Mesenteric fat pad (tissue), 1 donor: Measurements from ENCODE around the gene NRXN3. TPM values are rescaled to one million over a fixed set of nuclear protein-coding genes. Genes with fewer than 3 reads are reported as not detected.

Experiments used
- DNase-seq: peaks from one replicate; pipeline ENCODE4 v3.0.0-alpha.2; 2020; ENCODE audit warnings: low spot score
- total RNA-seq: library from RNA; stranded (reverse); fragmentation: NEBNext Ultra II Directional; extraction: Animal tissue kit (Norgen Biotek cat#: 25700); gene quantifications from one replicate; pipeline ENCODE4 v1.2.1, GENCODE V29; 2021
- donor health status: DM: yes; HTN: yes; CAD: no.

NRXN3 gene
- total RNA-seq, 1 donor from 2014 or later = 0.84 TPM

DNA sequence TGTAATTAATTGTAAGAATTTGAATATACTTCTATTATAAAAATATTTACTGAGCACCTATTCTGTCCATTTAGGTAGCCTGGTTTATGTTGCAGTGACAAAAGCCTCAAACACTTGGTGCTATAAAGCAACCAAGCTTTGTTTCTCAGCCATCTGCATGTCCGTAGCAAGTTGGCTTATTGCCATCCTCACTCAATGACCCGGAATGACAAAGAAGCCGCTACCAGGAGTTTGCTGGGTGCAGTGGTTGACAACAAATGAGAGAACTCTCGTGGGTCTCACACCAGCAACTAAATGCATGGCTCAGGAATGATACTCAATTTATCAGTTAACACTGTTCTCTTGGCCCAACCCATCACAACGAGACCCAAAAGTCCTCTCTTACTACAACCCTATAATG, 1488.0 kb downstream of the NRXN3 start:
- no peak for DNase-seq

DNA sequence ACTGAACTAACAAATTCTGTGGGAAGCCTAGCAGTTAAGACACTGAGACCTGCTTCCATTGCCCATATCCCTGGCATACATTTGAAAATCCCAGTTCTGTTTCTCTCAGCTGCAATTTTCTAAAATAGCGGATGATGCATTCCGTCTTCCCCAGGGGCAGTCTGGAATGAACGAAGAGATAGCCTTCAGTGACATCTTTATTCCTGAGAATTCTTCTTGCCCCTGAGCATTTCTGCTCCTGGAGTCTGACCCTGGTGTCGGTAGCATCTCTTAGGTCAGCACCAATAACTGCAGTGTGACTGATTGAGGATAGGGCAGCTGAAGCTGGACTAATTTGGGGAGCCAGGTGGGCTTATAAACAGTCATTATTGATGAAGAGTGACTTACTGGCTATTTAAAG, 1488.6 kb downstream of the NRXN3 start:
- no peak for DNase-seq

DNA sequence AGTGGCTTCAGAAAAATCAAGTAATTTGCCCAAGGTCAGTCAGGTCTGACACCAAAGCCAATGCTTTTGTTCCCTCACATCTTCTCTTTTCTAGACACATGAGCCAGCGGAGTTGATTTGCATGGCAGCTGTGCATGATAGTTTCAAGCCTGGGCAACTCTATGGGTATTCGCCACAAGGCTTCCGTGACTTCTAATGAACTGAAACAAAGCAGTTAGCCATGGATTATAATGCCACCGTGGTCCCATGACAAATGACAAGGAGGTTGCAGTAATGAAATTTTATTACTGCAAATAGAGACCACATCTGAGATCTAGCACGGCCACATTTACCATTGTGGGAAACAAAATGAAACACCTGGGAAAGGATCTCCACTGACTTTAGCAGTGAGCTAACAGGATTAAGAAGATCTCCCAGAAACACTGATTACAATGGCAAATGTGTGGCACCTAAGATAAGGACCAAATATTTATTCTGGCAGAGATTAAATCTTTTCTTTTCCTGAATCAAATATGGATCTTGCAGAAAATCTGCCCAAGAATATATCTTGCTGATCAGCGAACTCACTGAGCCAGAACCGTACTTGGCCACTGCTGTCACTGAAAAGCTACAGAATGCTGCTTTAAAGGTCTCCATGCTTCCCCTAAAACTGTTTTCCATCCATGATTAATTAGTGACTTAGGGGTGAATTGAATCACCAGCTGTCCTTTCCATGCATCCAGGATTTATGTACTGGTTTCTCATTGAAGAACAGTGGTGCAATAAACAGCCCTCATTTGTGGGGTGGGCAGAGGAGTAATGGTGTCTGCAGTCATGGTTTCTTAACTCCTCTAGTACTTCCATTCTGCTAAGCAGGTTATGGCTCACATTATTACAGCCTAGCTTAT, 1490.1 kb downstream of the NRXN3 start:
- no peak for DNase-seq

DNA sequence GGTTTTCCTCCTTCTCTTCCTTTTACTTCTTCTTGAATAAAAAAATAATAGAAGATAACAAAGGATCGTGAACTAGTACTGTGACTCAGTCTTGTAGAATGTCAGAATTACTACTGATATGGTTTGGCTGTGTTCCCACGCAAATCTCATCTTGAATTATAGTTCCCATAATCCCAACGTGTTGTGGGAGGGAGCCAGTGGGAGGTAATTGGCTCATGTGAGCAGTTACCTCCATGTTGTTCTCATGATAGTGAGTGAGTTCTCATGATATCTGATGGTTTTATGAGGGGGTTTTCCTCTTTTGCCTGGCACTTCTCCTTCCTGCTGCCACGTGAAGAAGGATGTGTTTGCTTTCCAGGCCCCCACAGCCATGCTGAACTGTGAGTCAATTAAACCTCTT, 1491.6 kb downstream of the NRXN3 start:
- DNase-seq = no peak

DNA sequence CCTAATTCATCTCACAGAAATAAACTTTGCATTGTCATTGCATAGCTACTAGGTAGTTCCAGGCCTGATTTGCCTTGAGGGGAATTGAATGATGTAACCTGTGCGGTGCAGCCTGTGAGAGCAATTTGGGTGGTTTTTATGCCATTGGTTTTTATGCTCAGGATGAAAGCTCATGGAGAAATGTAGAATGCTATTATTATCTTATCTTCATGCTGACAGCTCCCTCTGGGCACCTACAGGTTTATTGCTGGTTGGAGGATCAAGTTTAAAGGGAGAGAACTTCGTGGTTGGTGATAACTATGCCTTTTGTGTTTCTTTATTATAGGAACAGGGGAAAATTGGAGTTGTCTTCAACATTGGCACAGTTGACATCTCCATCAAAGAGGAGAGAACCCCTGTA, 1493.3 kb downstream of the NRXN3 start:
- DNase-seq = no peak

DNA sequence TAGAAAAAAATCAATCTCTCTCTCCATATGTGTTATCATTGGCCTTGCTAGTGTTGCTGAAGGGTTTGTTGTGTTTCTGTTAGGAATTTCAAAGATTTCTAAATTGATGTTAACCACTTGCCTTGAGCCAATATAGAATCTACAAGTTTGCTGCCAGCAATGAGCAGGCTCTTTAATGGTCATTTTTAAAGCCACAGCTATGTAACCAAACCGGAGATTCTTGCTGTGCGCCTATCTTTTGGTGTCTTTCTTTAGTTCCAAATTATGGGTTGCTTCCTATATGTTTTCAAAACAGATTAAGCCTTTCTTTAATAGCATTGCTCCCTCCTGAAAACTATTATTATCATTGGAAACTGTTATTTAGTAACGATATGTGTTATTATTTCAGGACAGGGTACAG, 1495.4 kb downstream of the NRXN3 start:
- no peak for DNase-seq

DNA sequence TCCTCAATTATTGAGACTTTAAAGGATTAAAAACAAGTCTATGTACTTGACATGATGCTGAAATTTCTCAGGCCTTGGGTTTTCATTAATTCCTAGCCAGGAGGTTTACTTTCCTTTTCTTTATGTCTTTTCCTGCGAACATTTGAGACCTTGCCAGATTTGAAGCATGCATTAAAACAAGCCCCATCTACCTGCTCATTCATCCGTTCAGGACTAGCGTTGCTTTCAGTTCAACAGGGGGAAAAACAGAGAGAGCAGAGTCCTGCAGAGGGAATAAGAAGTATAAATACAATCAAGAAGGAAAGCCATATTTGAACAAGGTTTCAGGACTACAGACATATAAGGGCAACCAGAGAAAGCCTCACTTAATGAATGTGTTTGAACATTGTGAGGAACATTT, 1498.8 kb downstream of the NRXN3 start:
- DNase-seq = no peak

DNA sequence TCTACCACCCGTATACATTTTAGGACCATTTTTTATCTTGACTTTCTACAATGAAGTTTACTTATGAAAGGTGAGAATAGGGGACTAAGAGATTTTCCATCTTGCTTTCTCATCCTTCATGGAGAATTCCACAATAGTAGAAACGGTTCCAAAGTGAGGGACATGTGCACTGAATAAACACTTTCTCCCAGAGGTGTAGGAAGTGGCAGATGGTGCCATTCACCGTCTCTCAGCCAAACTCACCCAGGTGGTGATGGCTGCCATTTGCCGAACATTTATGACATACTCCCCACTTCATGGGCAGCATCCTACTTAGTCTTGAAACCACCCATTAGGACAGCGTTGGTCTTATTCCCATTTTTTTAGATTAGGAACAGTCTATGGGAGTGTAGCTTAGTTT, 1500.6 kb downstream of the NRXN3 start:
- DNase-seq = no peak

DNA sequence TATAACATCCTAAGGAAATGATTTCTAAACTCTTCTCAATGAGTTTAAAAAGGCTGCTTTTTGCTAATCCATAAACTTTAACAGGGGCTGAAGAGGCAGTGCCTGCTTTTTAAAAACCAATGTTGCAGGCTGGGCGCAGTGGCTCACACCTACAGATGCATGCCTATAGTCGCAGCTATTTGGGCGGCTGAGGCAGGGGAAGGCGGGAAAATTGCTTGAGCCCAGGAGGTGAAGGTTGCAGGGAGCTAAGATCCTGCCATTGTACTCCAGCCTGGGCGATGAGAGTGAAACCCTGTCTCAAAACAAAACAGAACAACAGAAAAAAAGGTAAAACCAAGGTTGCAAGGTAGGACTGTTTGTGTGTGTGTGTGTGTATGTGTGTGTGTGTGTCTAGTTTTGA, 1509.9 kb downstream of the NRXN3 start:
- no peak for DNase-seq

DNA sequence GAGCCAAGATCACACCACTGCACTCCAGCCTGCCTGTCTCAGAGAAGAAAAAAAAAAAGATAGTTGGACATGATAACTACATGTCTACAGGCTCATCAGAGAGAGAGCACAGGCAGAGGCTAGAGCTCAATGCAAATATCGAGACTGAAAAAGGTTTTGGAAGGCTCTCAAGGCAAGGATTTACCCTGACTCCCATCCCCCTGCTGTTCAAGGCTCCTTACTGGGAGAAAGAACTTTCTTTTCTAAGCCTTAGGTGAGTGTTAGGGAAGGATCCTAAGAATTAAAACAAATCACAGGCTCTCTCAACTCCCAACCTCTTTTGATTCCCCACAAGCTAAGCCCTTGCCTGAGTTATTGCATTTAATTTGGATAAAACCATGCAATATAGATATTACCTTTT, 1516.0 kb downstream of the NRXN3 start:
- no peak for DNase-seq

DNA sequence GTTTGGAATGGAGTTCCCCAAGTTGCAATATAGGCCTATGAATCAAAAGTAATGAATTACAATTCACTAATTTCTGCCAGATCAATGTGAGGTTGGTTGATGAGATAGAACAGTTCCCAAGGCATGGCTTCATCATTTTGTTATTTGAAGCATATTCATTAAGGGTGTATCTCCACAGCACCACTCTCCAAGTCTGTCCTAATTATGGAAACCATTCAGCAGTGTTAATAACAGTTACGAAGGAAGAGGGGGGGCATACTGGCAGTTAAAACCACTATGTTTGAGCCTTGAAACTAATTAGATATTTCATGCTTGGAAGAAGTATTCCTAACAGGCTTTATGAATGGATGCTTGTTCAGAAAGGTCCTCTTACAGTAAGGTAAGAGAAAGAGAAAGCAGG, 1520.8 kb downstream of the NRXN3 start:
- DNase-seq = no peak

DNA sequence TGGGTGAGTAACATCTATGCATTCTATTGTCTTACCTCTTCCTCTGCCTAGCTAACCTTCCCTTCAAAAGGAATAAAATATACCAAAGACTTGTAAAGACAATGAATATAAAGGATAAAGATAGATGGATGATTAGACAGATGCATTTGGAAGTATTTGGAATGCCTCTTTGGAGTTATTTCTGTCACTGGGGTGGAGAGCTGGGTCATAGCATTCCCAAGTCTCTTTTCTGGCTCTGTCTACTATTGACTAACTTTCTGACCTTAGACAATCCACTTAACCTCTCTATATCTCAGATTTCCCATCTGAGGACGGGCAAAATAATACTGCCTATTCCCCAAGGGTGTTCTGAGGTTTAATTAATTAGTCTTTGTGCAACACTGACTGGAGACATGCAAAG, 1523.8 kb downstream of the NRXN3 start:
- DNase-seq = no peak

DNA sequence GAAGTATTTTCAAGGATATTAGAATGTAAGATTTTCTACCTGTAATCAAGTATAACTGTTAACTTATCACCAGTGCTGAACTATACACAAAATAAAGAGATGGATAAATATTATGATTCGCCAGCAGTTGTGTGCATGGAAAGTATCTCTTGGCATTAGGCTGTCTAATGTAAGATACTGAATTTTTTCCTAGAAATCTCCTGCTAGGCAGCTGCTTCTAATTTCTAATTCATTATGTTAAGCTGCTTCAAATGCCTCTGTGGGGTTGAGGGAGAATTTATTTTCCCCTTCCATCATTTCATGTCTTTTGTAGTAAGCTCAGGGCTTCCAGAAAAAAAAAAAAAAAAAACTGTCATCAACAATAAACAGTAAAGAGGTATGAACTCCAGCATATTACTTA, 1525.1 kb downstream of the NRXN3 start:
- no peak for DNase-seq

DNA sequence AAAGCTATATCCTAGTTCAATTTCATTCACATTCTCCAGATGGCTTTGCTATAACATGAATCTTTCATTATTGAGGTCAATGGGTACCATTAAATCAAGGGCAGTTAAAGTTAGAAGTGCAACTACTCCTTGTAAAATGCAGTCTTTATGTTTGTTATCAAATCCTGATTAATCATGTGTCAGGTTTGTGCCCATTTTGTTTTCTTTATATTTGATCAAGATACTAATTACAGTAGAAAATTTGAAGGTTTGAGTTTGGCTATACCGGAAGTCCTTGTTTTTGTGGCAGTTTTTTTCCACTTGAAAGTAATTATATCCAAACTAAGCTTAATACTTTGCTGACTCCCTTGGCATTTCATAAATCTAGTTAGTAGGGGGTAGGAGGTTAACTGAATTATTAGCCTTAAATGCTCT, 1528.1 kb downstream of the NRXN3 start:
- no peak for DNase-seq

DNA sequence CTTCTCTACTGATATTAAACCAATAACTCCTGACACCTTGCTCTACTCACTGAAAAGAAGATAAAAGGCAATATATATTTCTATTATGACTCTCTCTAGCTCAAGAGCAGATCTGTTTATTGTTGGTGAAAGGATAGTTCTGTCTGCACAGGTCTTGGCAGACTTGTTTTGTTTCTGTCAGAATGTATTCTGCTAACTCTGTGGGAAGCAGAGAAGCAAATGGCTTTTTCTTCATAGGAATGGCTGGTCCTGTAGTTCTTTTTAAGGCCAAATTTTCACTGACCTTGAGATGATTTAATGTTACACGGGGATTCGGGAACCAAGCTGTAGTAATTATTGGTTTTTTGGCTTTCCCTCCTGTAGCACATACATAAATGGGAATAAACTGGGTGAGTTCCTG, 1529.0 kb downstream of the NRXN3 start:
- no peak for DNase-seq

DNA sequence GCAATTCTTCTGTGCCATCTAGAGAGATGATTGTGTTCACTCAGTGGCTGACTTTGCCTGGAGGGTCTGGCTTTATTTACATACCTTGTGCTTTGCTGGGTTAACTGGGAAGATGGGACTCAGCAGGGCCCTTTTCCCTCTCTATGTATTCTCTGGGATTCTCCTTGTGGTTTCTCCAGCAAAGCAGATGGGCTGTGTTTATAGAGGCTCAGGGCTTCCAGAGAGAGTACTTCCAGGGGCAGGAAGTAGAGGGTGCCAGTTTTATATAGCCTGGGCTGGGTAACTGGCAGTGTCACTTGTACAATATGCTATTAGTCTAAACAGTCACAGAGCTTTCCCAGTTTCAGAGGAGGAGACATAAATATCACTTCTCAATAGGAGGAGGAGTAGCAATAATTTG, 1531.2 kb downstream of the NRXN3 start:
- DNase-seq = no peak

DNA sequence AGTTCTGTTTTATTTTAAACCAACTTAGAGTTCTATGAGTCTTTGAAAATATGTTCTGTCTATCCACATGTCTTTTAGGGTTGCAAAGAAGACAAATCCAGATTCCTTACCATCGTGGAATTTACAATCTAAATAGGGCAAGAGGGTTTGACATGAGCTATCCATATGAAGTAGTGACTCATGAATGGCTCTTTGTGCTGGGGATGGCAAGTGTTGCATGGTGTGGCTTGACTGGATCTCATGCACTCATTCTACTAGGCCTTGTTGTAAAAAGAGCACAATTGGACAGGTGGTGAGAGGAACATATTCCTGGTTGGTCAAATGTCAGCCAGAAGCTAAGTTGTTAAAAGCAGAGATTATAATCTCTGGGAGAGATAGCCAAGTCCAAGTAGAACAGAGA, 1532.0 kb downstream of the NRXN3 start:
- DNase-seq = no peak

DNA sequence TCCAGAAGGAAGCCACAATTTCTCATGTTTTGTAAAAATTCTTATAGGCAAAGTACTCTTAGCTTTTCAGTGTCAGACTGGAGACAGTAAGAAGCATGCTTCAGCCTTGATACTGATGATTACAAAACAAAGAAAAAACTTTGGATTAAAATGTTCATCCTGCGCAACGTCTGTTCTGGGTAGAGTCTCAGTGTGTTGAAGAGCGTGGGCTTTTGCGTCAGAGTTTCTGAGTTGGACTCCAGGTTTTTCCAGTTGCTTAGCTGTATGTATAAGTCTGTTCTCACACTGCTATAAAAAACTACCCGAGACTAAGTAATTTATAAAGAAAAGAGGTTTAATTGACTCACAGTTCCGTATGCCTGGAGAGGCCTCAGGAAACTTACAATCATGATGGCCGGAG, 1533.0 kb downstream of the NRXN3 start:
- no peak for DNase-seq

DNA sequence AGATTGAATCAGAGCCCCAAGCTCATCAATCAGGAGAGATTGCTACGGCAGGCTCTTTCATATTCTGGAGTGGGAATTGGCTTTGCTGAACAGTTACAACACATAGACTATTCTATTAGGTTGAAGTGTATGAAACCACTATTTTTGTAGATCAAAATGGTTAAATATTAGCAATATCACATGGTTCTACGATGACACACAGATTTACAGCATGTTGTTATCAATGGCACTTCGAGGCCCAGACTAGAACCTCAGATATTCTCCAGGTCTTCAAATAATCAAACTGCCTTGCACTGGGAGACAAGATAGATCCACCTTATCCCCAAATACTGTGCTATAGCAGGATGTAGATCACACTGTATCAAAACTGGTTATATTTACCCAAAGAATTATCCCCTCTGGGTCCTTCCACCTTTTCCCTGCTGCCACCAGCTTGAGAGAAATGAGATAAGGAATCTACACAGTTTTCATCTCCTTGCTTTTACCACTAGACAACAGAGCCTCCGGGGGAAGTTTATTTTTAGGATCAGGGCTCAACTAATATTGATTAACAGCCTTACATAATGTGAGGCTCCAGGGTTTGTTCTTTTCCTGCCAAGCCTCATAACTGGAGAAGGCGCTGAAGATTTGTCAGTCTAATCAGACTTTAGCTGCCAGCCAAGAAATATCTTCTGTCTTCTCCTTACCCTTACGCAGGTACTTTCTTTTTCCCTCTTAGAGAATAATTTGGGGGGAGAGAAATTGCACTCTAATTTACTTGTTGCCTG, 1534.1 kb downstream of the NRXN3 start:
- no peak for DNase-seq

DNA sequence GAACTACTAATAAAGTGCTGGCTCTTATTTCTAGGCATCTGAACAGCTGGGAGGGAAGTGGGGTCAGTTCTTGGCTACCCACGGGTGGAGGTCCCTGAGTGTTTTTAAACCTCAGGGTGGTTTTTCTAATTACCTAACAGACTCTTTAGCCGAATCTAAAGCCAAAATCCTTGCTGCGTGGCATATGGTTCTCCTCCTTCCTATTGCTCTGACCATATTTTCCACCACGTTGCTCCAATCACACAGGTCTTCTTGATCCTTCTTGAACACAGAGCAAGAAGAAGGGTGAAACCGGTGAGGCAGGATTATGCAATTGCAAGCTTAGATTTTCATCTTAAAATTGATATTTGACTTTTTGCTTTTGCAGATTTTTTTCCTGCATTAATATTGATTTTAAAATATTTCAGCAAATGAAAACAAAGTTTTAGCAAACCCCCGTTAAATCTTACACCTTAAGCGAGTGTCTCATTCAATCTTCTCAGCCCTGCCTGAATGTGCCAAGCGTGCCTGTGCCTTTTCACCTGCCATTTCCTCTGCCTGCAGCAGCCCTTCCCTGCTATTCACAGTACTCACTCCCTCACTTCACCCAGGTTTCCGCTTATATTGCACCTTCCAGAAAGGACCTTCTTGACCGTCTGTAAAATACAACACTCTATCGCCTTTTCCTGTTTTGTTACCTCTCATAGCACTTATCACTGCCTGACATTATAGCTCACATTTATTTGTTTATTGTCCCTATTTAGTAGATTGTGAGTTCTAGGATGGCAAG, 1535.1 kb downstream of the NRXN3 start:
- DNase-seq = no peak

DNA sequence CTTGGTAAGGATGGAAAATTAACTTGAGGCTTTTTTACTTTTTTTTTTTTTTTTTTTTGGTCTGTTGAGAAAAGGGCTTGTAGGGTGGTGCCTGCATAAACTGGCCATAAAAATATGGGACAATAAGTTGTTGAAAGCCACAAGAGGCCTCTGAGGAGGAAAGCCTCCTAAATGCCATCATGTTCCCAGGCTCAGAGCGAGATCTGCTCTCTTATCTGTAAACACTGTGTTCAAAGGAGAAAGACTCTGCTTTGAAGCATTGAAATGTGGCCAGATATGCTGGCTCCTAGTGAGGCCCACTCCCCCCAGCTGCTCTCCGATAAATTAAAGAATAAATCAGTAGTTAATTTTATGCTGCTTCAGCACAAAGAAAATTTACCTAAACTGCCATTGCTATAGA, 1536.2 kb downstream of the NRXN3 start:
- DNase-seq = no peak
